Activated naive CD4-positive, alpha-beta T cell treated with anti-CD3 and anti-CD28 coated beads, Interleukin-2, amount 10 ng/mL, durations not matched to agents 5 hours and 36 hours (primary cell): ENCODE data around the gene ELMOD2. TPM values are rescaled to one million over a fixed set of nuclear protein-coding genes. Genes with fewer than 3 reads are reported as not detected.

Source experiments
- total RNA-seq, 2 experiments: library from RNA; stranded (reverse); gene quantifications; one replicate each; pipeline ENCODE4 v1.2.3, GENCODE V29; 2021

Gene ELMOD2, protein sequence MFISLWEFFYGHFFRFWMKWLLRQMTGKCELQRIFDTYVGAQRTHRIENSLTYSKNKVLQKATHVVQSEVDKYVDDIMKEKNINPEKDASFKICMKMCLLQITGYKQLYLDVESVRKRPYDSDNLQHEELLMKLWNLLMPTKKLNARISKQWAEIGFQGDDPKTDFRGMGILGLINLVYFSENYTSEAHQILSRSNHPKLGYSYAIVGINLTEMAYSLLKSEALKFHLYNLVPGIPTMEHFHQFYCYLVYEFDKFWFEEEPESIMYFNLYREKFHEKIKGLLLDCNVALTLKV
- 10 to 100 TPM; 14.9 to 17.4 TPM for total RNA-seq

DNA sequence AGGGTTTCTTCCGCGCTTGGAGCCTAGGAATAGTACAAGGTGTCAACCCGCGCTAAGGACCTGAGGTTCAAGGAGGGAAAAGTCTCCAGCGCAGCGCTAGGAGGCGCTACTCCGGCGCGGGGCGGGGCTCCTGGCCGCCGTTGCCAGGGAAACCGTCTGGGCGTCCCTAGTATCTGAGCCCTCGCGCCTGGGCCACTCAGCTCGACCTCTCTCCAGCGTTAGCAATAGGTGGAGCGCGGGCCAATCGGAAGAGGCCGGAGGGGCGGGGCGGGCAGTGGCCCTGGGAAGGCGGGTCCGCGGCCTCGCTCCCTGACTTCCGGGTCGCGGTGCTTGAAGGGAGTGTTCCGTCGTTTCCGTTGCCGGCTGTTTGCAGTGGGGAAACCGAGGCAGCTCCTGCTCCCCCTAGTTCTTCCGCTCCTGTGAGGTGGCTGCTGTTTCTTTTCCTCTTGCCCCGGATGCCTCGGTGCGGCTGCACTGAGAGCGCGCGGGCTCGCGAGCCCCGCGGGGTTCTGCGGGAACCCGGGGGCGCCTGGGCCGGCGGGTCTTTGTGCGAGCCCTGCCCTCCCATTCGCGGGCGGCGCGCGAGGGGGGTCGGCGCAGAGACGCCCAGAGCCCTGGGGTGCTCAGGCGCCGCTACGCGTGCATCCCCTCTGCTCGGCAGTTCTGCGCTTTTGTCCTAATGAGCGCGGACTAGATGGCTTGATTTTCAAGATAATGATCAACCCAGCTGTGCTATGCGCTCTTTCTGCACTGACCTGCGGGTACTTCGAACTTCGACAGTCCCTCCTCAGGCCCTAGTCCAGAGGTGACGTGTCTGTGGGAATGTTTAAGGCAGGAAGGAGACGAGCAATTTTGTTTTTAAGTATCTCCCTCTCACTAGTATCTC is at the start of gene ELMOD2:
TSS of gene ELMOD2 (plus strand) at position 312 of the 886 bp plus-strand sequence. CDS start 1,261 bp downstream, outside the sequence.

DNA sequence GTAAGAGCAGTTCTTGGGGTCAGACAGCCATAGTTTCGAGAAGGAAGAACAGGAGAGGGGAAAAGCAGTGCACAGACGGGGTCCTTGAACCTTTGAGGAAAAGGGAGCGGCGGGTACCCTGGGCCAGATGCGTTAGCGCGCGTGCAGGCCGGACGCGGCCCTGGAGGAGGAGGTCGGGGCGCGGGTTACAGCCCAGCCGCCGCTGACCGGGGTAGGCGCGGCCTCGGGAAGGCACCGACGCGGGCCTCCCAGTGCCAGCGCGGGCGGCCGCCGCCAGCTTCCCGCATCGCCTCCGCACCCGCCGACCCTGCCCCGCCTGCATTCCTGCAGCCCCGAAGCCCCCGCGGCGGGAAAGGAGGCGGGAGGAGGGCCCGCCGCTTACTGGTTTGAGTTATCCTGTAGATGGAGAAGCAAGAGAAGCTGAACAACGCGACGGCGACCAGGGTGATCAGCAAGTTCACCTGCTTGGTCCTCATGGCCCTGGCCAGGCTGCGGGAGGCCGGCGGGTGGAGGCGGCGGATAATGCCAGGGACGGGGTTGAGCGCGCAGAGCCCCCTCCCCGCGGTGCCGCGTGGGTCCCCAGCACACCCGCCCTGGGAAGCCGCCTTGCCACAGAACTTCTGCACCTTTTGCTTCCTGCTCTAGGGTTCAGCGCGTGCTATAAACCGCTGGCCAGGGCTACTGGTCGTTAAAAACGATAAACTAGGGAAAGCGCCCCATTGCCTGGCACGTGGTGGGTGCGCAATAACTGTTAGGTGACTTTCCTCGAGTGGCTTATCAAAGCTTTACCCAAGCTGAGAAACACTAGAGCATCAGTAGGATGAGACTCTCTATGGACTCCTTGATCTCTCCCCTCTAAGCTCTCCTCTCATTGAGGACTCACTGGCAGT is 26.0 kb upstream of the ELMOD2 start, which contains the start of gene MGAT4D:
TSS of gene MGAT4D (minus strand) at position 547 of the 890 bp plus-strand sequence. CDS start at position 476, 71 bp downstream.

DNA sequence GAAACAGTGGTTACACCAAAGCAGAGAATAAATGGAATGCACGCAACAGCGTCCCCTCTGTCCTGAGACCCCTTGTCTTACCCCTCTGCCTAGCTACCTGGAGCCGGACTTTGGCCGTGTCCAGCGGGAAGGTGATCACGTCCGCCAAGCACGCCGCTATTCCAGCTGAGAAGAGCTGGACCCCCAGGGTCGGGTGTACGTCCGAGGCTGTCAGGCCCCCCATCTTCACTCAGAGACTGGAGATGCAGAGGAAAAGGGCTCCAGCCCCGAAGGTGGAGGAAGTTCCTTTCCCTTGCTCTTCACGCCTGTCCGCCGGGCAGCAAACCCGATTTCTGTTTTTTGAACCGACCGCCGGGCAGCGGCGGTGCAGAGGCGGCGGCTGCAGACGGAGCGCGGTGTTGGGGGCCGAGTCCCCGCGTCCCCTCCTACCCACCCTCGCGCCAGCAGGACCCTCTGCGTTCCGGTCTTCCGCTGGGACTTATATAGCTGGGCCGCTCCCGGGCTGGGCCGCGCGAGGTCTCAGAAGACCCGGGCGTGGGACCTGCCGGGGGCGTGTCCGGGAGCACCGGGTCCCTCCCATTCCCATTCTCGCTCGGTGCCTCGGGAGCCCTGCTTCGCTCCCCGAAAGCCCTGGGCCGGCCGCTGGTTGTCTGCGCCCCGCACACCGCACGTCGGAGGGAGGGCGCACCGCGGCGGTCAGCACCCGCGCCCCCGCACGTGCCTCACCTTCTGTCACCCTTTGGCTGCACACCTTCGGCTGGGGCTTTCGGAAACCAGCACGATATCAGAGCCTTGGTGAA is 44.7 kb downstream of the ELMOD2 start, which contains the start of gene UCP1:
TSS of gene UCP1 (minus strand) at position 455 of the 800 bp plus-strand sequence. CDS start at position 223, 232 bp downstream.

Other genes with a start within 250 kb of the ELMOD2 start
- 10 to 100 TPM; 17.0 to 17.9 TPM for gene SCOC, start 150.5 kb upstream of the ELMOD2 start, total RNA-seq
- gene CLGN, start 96.5 kb upstream of the ELMOD2 start, total RNA-seq: under 1 TPM; 0.07 to 0.10 TPM
- not detected for gene MGAT4D, start 25.9 kb upstream of the ELMOD2 start, total RNA-seq
- not detected for gene UCP1, start 44.8 kb downstream of the ELMOD2 start, total RNA-seq
- not detected for gene TBC1D9, start 232.2 kb downstream of the ELMOD2 start, total RNA-seq